ENCODE measurements around the gene GALNS. TPM values are rescaled to one million over a fixed set of nuclear protein-coding genes. Genes with fewer than 3 reads are reported as not detected.

Gene GALNS
- total and polyA plus RNA-seq, 3 donors from 2014 or later: 55.9 to 94.4 (median 65.3) TPM

- Histone ChIP-seq H3K27me3 (no peaks in the 10 kb centered on the region), H3K36me3 (ENCODE audit: low read depth, missing control alignments) (no peaks in the 10 kb centered on the region), H3K27ac (peak overlapping the region; percentile 67 to 86), H3K9me3 (no peaks in the 10 kb centered on the region), H3K4me3 (peak overlapping the region; percentile 52 to 62), H3K4me1 (peaks cover 12% of the 10 kb centered on the region)
- no peak for DNase-seq
- TF ChIP-seq, protein P1, sequence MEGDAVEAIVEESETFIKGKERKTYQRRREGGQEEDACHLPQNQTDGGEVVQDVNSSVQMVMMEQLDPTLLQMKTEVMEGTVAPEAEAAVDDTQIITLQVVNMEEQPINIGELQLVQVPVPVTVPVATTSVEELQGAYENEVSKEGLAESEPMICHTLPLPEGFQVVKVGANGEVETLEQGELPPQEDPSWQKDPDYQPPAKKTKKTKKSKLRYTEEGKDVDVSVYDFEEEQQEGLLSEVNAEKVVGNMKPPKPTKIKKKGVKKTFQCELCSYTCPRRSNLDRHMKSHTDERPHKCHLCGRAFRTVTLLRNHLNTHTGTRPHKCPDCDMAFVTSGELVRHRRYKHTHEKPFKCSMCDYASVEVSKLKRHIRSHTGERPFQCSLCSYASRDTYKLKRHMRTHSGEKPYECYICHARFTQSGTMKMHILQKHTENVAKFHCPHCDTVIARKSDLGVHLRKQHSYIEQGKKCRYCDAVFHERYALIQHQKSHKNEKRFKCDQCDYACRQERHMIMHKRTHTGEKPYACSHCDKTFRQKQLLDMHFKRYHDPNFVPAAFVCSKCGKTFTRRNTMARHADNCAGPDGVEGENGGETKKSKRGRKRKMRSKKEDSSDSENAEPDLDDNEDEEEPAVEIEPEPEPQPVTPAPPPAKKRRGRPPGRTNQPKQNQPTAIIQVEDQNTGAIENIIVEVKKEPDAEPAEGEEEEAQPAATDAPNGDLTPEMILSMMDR (IDR thresholded peaks at IDR 0.05): no peak
- no peak for TF ChIP-seq POLR2A (IDR thresholded peaks at IDR 0.05)
- WGBS, 2 donors: 41 to 52% methylated on average over 18 to 25 of the region's 27 CpGs
- intact Hi-C loops (cut with DNase I; ENCODE audit: low total_unique reads): loop anchor here (5.0 kb wide), 1 partner anchor 41 kb away; no protein-coding TSS in a partner anchor
Measured at GRCh38 chr16:88783391-88784073, 73.2 kb downstream of the GALNS start.

DNA sequence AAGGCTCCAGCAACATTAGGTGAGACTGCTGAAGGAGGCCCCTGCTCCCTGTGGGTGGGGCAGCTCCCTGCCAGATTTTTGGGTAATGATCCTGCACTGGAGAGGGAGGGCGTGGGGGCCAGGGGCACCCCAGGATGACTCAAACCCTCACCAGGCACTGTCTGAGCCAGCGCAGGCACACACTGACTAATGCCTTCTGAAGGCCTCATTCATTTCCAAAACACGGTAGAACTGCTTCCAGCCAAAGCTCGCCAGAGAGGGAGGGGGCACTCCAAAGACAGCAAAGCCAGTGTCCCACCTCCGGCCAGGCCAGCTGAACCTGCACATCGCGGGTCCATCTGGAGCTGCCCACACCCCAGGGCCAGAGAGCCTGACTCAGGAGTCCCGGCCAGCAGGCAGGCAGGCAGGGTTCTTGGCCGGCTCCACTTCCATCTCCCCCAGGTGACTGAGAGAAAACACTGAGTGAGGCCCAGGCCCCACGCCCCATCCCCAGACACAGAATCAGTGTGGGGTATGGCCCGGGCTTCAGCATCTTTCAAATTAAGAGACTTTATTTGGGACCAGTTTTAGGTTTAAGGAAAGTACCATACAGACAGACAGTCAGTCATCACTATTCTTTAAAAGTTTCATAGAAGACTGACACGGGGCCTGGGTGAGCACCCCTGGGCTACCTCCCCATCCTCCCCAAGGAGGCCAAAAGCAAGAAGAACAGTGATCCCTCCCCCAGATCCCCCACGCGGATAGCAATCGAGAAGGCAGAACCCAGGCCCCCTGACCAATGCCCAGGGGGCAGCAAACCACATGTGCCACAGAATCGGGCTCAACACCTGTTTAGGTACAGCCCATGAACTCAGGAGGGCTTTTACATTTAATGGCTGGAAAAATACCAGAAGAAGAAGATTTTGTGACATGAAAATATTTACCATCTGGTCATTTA lies 74.0 kb downstream of the GALNS start:
- Histone ChIP-seq H3K36me3 (ENCODE audit: low read depth, missing control alignments) (no peaks in the 10 kb centered on the region), H3K4me3 (no peak overlapping the region), H3K27me3 (no peaks in the 10 kb centered on the region), H3K27ac (no peak overlapping the region), H3K4me1 (peaks cover 12% of the 10 kb centered on the region), H3K9me3 (no peaks in the 10 kb centered on the region)
- no peak for DNase-seq
- intact Hi-C loops (cut with DNase I; ENCODE audit: low total_unique reads): loop anchor here (5.0 kb wide), 1 partner anchor 40 kb away; no protein-coding TSS in a partner anchor
- TF ChIP-seq, protein P1 (IDR thresholded peaks at IDR 0.05): no peak
- no peak for TF ChIP-seq POLR2A (IDR thresholded peaks at IDR 0.05)
- 65 to 72% methylated on average over 7 to 16 of the region's 16 CpGs for WGBS, 2 donors

- peaks cover 12% of the 10 kb centered on the region for H3K4me1 ChIP-seq
- no peak overlapping the region for H3K27ac ChIP-seq
- TF ChIP-seq POLR2A (IDR thresholded peaks at IDR 0.05): no peak
- TF ChIP-seq, protein P1 (IDR thresholded peaks at IDR 0.05): no peak
- no peaks in the 10 kb centered on the region for H3K27me3 ChIP-seq
- no peak overlapping the region for H3K4me3 ChIP-seq
- intact Hi-C loops (cut with DNase I; ENCODE audit: low total_unique reads): loop anchor here (5.0 kb wide), 1 partner anchor 39 kb away; no protein-coding TSS in a partner anchor
- no peak for DNase-seq
- no peaks in the 10 kb centered on the region for H3K9me3 ChIP-seq
- H3K36me3 ChIP-seq (ENCODE audit: low read depth, missing control alignments): no peaks in the 10 kb centered on the region
- WGBS, 2 donors: 80 to 94% methylated on average over 20 to 26 of the region's 28 CpGs
Measured at GRCh38 chr16:88781140-88782077, 75.3 kb downstream of the GALNS start.
